WTC11 (cell line): Measurements from ENCODE around the gene DOCK7. TPM values are rescaled to one million over a fixed set of nuclear protein-coding genes. Genes with fewer than 3 reads are reported as not detected.

Experiments used
- ATAC-seq: fragments of 200-7000 bp; cut with Tn5 transposase; 2 replicates; pipeline ENCODE4 v1.10.0; 2021; ENCODE audit warnings: mild to moderate bottlenecking, moderate library complexity
- CTCF ChIA-PET: fragments of 300-600 bp; sonication (Branson Sonifier 250); formaldehyde crosslinking; loops from one replicate; lab custom pipeline; 2021; ENCODE audit warnings: antibody characterized with exemption; lab: Charles Lee
- POLR2A ChIA-PET: fragments of 350-600 bp; sonication (Branson Sonifier 250); formaldehyde crosslinking; loops from one replicate; lab custom pipeline; 2021; ENCODE audit warnings: antibody characterized with exemption; lab: Charles Lee
- DNase-seq: peaks from one replicate; pipeline ENCODE4 v3.0.0; 2021; ENCODE audit warnings: low spot score
- H3K27ac Mint-ChIP-seq: 2 replicates; pipeline ENCODE4 v1.8.0; 2021; ENCODE audit warnings: mixed read lengths
- H3K27me3 Mint-ChIP-seq: 2 replicates; pipeline ENCODE4 v1.8.0; 2021; ENCODE audit warnings: low read depth, mild to moderate bottlenecking, moderate library complexity, mixed read lengths
- H3K36me3 Mint-ChIP-seq: 2 replicates; pipeline ENCODE4 v1.8.0; 2021; ENCODE audit warnings: mixed read lengths
- H3K4me1 Mint-ChIP-seq: 2 replicates; pipeline ENCODE4 v1.8.0; 2022; ENCODE audit warnings: mixed read lengths
- H3K4me3 Mint-ChIP-seq: 2 replicates; pipeline ENCODE4 v1.8.0; 2021; ENCODE audit warnings: mild to moderate bottlenecking, moderate library complexity, mixed read lengths
- H3K9me3 Mint-ChIP-seq: 2 replicates; pipeline ENCODE4 v1.8.0; 2021; ENCODE audit warnings: mixed read lengths
- AR ChIP-seq: fragments of 250-450 bp; sonication (Bioruptor Pico); IDR thresholded peaks from 2 replicates; pipeline ENCODE4 v1.9.0; 2021; ENCODE audit warnings: mild to moderate bottlenecking
- ARID4B ChIP-seq: sonication (generic); formaldehyde crosslinking; IDR thresholded peaks from 2 replicates; pipeline ENCODE4 v1.8.0; 2023; ENCODE audit warnings: missing genetic modification reagents, mild to moderate bottlenecking, borderline replicate concordance
- CREM ChIP-seq: sonication (generic); formaldehyde crosslinking; IDR thresholded peaks from 2 replicates; pipeline ENCODE4 v1.8.1; 2022; ENCODE audit warnings: mild to moderate bottlenecking, missing genetic modification reagents, moderate library complexity
- E2F1 ChIP-seq: sonication (generic); formaldehyde crosslinking; IDR thresholded peaks from 2 replicates; pipeline ENCODE4 v1.8.0; 2022; ENCODE audit warnings: mild to moderate bottlenecking, missing genetic modification reagents
- E2F4 ChIP-seq: sonication (generic); formaldehyde crosslinking; IDR thresholded peaks from 2 replicates; pipeline ENCODE4 v1.8.1; 2022; ENCODE audit warnings: low read depth, mild to moderate bottlenecking, moderate library complexity, missing genetic modification reagents, borderline replicate concordance
- GRHL2 ChIP-seq: fragments of 250-450 bp; sonication (Bioruptor Pico); IDR thresholded peaks from 2 replicates; pipeline ENCODE4 v1.8.0; 2022; ENCODE audit warnings: mild to moderate bottlenecking, moderate library complexity; ENCODE audit not compliant: insufficient replicate concordance, severe bottlenecking
- IRF1 ChIP-seq: sonication (generic); formaldehyde crosslinking; IDR thresholded peaks from 2 replicates; pipeline ENCODE4 v1.8.0; 2023; ENCODE audit warnings: missing genetic modification reagents
- JUN ChIP-seq: sonication (generic); formaldehyde crosslinking; IDR thresholded peaks from 2 replicates; pipeline ENCODE4 v1.8.0; 2023; ENCODE audit warnings: mild to moderate bottlenecking, missing genetic modification reagents
- MAX ChIP-seq: sonication (generic); formaldehyde crosslinking; IDR thresholded peaks from 2 replicates; pipeline ENCODE4 v1.8.0; 2022; ENCODE audit warnings: mild to moderate bottlenecking, missing genetic modification reagents
- MYBL2 ChIP-seq: sonication (generic); formaldehyde crosslinking; IDR thresholded peaks from 2 replicates; pipeline ENCODE4 v1.8.1; 2023; ENCODE audit warnings: mild to moderate bottlenecking, moderate library complexity, missing genetic modification reagents
- NFE2L1 ChIP-seq: sonication (generic); formaldehyde crosslinking; IDR thresholded peaks from 2 replicates; pipeline ENCODE4 v1.8.1; 2023; ENCODE audit warnings: missing genetic modification reagents
- NR3C1 ChIP-seq: sonication (generic); formaldehyde crosslinking; conservative IDR thresholded peaks from 2 replicates; pipeline ENCODE4 v1.8.1; 2023; ENCODE audit warnings: low read depth, mild to moderate bottlenecking, missing genetic modification reagents
- RORB ChIP-seq: fragments of 250-450 bp; sonication (Bioruptor Pico); IDR thresholded peaks from 2 replicates; pipeline ENCODE4 v1.9.0; 2021; ENCODE audit warnings: mild to moderate bottlenecking
- STAT6 ChIP-seq: sonication (generic); formaldehyde crosslinking; conservative IDR thresholded peaks from 2 replicates; pipeline ENCODE4 v1.8.1; 2023; ENCODE audit warnings: mild to moderate bottlenecking, low read depth, missing genetic modification reagents, moderate library complexity
- USF2 ChIP-seq: sonication (generic); formaldehyde crosslinking; IDR thresholded peaks from 2 replicates; pipeline ENCODE4 v1.8.1; 2023; ENCODE audit warnings: mild to moderate bottlenecking, missing genetic modification reagents, moderate library complexity
- ZBTB21 ChIP-seq: sonication (generic); formaldehyde crosslinking; IDR thresholded peaks from 2 replicates; pipeline ENCODE4 v1.8.1; 2023; ENCODE audit warnings: mild to moderate bottlenecking, missing genetic modification reagents, borderline replicate concordance
- ZBTB43 ChIP-seq: sonication (generic); formaldehyde crosslinking; IDR thresholded peaks from 2 replicates; pipeline ENCODE4 v1.8.1; 2023; ENCODE audit warnings: mild to moderate bottlenecking, missing genetic modification reagents
- ZNF423 ChIP-seq: fragments of 250-450 bp; sonication (Bioruptor Pico); IDR thresholded peaks from 2 replicates; pipeline ENCODE4 v2.1.2; 2022; ENCODE audit warnings: mild to moderate bottlenecking, moderate library complexity
- total RNA-seq: library from RNA; stranded (reverse); gene quantifications from 3 replicates; pipeline ENCODE4 v1.2.3, GENCODE V29; 2021

Gene DOCK7
- total RNA-seq, 1 experiment from 2014 or later = 34.2 TPM

- peaks cover 17% of the 10 kb centered on the region for H3K36me3 Mint-ChIP-seq
- ATAC-seq = no peak
- TF ChIP-seq E2F1 (CRISPR knock-in tag) = no peak
- no peak for TF ChIP-seq CREM (CRISPR knock-in tag)
- TF ChIP-seq ARID4B (CRISPR knock-in tag) = no peak
- TF ChIP-seq IRF1 (CRISPR knock-in tag) = no peak
- TF ChIP-seq USF2 = no peak
- no peak for TF ChIP-seq NR3C1 (CRISPR knock-in tag)
- no peak for TF ChIP-seq E2F4
- TF ChIP-seq, all 79 proteins: peak for 0
- Mint-ChIP-seq H3K4me1 (no peaks in the 10 kb centered on the region), H3K27me3 (no peaks in the 10 kb centered on the region), H3K4me3 (no peak overlapping the region), H3K9me3 (peaks cover 5% of the 10 kb centered on the region; the same call in 1 of the 2 replicates), H3K27ac (no peak overlapping the region)
- ChIA-PET POLR2A (no interaction called here), CTCF (no interaction called here)
- no peak for DNase-seq
Measured at GRCh38 chr1:62654744-62655143, 33.4 kb downstream of the DOCK7 start.

- ChIA-PET POLR2A (no interaction called here), CTCF (no interaction called here)
- no peak overlapping the region for H3K4me3 Mint-ChIP-seq
- no peaks in the 10 kb centered on the region for H3K4me1 Mint-ChIP-seq
- peaks cover 19% of the 10 kb centered on the region for H3K36me3 Mint-ChIP-seq
- ATAC-seq = no peak
- H3K9me3 Mint-ChIP-seq = peaks cover 5% of the 10 kb centered on the region; the same call in 1 of the 2 replicates
- H3K27me3 Mint-ChIP-seq = no peaks in the 10 kb centered on the region
- no peak for DNase-seq
- H3K27ac Mint-ChIP-seq = no peak overlapping the region
- TF ChIP-seq ZNF423 (CRISPR knock-in tag) (no peak), AR (no peak), GRHL2 (no peak), RORB (CRISPR knock-in tag) (no peak), MAX (CRISPR knock-in tag) (no peak), MYBL2 (no peak), ZBTB21 (CRISPR knock-in tag) (no peak), NFE2L1 (CRISPR knock-in tag) (no peak), ZBTB43 (CRISPR knock-in tag) (no peak), STAT6 (CRISPR knock-in tag) (no peak), CREM (CRISPR knock-in tag) (no peak), JUN (CRISPR knock-in tag) (no peak)
Measured at GRCh38 chr1:62652387-62652786, 35.8 kb downstream of the DOCK7 start.
